Raji (cell line): Measurements from ENCODE around the gene ACP7.

ENCODE experiments used
- POLR2A ChIP-seq: IDR thresholded peaks from 2 replicates; pipeline ENCODE4 v1.6.1; 2011; ENCODE audit warnings: low read depth, low read length, control low read depth; ENCODE audit not compliant: insufficient read depth

ACP7 gene

GRCh38 chr19:39133431-39134270 lies 49.5 kb downstream of the ACP7 start:
- no peak for TF ChIP-seq POLR2A

GRCh38 chr19:39135701-39136100 lies 51.5 kb downstream of the ACP7 start:
- no peak for TF ChIP-seq POLR2A

- TF ChIP-seq POLR2A, result no peak
Measured at GRCh38 chr19:39136225-39136940, 52.2 kb downstream of the ACP7 start.

GRCh38 chr19:39137131-39137530 lies 53.0 kb downstream of the ACP7 start:
- TF ChIP-seq POLR2A, result no peak

- TF ChIP-seq POLR2A, result no peak
Measured at GRCh38 chr19:39138221-39139211, 54.3 kb downstream of the ACP7 start.

- no peak for TF ChIP-seq POLR2A
Measured at GRCh38 chr19:39139305-39139874, 55.2 kb downstream of the ACP7 start.

GRCh38 chr19:39139971-39140453 lies 55.8 kb downstream of the ACP7 start:
- no peak for TF ChIP-seq POLR2A

GRCh38 chr19:39140594-39140993 lies 56.4 kb downstream of the ACP7 start:
- no peak for TF ChIP-seq POLR2A

- TF ChIP-seq POLR2A, result no peak
Measured at GRCh38 chr19:39141929-39142328, 57.8 kb downstream of the ACP7 start.

GRCh38 chr19:39142630-39143029 lies 58.5 kb downstream of the ACP7 start:
- TF ChIP-seq POLR2A, result no peak

GRCh38 chr19:39144290-39145071 lies 60.3 kb downstream of the ACP7 start:
- no peak for TF ChIP-seq POLR2A

- TF ChIP-seq POLR2A, result no peak
Measured at GRCh38 chr19:39145180-39145953, 61.2 kb downstream of the ACP7 start.

- TF ChIP-seq POLR2A, result no peak
Measured at GRCh38 chr19:39146091-39146490, 61.9 kb downstream of the ACP7 start.
